ENCODE data around the gene OR2V2.
A peak's percentile ranks its signal among the peaks of the same experiment; 100 is the strongest.
"Not testable (repeated sequence)": the region's sequence is repeated elsewhere in the genome, so short reads cannot be mapped to it uniquely, and the experiment has no call there.

The OR2V2 gene

GRCh38 chr5:181161534-181162175, 14.3 kb downstream of the OR2V2 start:
- no peak for DNase-seq (ENCODE audit: low spot score)
- H3K4me3 ChIP-seq, result peak overlapping the region; percentile 44
- TF ChIP-seq CTCF (IDR thresholded peaks at IDR 0.05), result no peak
- no peak overlapping the region for H3K27ac ChIP-seq

GRCh38 chr5:181163487-181164075, 16.2 kb downstream of the OR2V2 start:
- no peak overlapping the region for H3K27ac ChIP-seq
- no peak for DNase-seq (ENCODE audit: low spot score)
- TF ChIP-seq CTCF (IDR thresholded peaks at IDR 0.05), result no peak
- no peak overlapping the region for H3K4me3 ChIP-seq

GRCh38 chr5:181164076-181164952, 16.9 kb downstream of the OR2V2 start:
- no peak for DNase-seq (ENCODE audit: low spot score)
- no peak overlapping the region for H3K4me3 ChIP-seq
- H3K27ac ChIP-seq, result no peak overlapping the region
- TF ChIP-seq CTCF (IDR thresholded peaks at IDR 0.05), result no peak

- DNase-seq (ENCODE audit: low spot score), result no peak
- TF ChIP-seq CTCF (IDR thresholded peaks at IDR 0.05), result no peak
Measured at GRCh38 chr5:181166812-181167733, 19.7 kb downstream of the OR2V2 start.

GRCh38 chr5:181167814-181168488, 20.6 kb downstream of the OR2V2 start:
- Histone ChIP-seq H3K4me3 (no peak overlapping the region), H3K27ac (no peak overlapping the region)
- DNase-seq (ENCODE audit: low spot score), result no peak
- no peak for TF ChIP-seq CTCF (IDR thresholded peaks at IDR 0.05)

More at GRCh38 chr5:181166812-181167733, 19.7 kb downstream of the OR2V2 start:
- H3K27ac ChIP-seq, result no peak overlapping the region
- no peak overlapping the region for H3K4me3 ChIP-seq

- Histone ChIP-seq H3K27ac (no peak overlapping the region), H3K4me3 (no peak overlapping the region)
- TF ChIP-seq CTCF (IDR thresholded peaks at IDR 0.05), result no peak
- DNase-seq (ENCODE audit: low spot score), result no peak
Measured at GRCh38 chr5:181168595-181169118, 21.3 kb downstream of the OR2V2 start.

GRCh38 chr5:181169459-181170236, 22.3 kb downstream of the OR2V2 start:
- H3K4me3 ChIP-seq; H3K27ac ChIP-seq; DNase-seq (ENCODE audit: low spot score): not testable (repeated sequence)
